HL-60 (cell line): ENCODE measurements around the gene FAM184B.

ENCODE experiments used
- CTCF ChIP-seq: IDR thresholded peaks from one replicate; pipeline ENCODE4 v1.5.1; 2011; ENCODE audit warnings: low read length, control low read depth, inconsistent platforms; ENCODE audit not compliant: insufficient read depth
- SPI1 ChIP-seq: IDR thresholded peaks from 2 replicates; pipeline ENCODE4 v1.6.1; 2012; ENCODE audit warnings: low read depth, mild to moderate bottlenecking, borderline replicate concordance

DNA sequence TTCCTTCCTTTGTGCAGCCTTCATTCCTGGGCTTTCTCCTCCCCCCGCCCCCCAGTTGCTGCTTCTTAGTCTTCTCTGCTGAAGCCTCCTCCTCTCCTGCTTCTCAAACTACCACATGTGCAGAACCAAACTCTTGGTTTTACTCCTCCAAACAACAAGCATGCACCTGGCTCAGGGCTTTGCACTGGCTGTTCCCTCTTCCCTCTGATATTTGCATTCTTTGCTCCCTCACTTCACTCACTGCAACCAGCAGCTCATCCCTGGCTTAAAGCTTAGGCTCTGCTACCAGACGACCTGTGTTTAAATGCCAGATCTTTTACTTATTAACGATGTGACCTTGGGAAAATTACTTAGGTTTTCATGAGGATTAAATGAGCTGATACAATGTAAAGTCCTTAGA is 115.6 kb downstream of the FAM184B start:
- TF ChIP-seq SPI1 (no peak), CTCF (no peak)
